ENCODE data around the gene IRX3.

Gene IRX3

GRCh38 chr16:54327609-54328008, 41.0 kb upstream of the IRX3 start:
- peaks cover 7 to 14% of the 10 kb centered on the region in 2 experiments for H3K27me3 ChIP-seq (ENCODE audit: control insufficient read depth in 1 of 2, insufficient read depth in 1 of 2, low read length in 2 of 2)
- DNase-seq = no peak
- H2AK5ac ChIP-seq (ENCODE audit: low read length, severe bottlenecking) = peak overlapping the region; percentile 16
- peaks cover 2% of the 10 kb centered on the region for H3K4me1 ChIP-seq (ENCODE audit: control insufficient read depth, insufficient read depth, low read depth, low read length)
- no peaks in the 10 kb centered on the region for H3K36me3 ChIP-seq (ENCODE audit: control insufficient read depth in 1 of 2, insufficient read depth in 2 of 2, low read depth in 1 of 2, low read length in 2 of 2)
- H3K27ac ChIP-seq (ENCODE audit: low read length, poor library complexity, severe bottlenecking) = no peak overlapping the region
- no peak overlapping the region for H2AFZ ChIP-seq (ENCODE audit: low read depth, low read length)
- H3K4ac ChIP-seq (ENCODE audit: low read depth in 1 of 2, low read length in 2 of 2) = no peak overlapping the region
- no peaks in the 10 kb centered on the region for H3K9me3 ChIP-seq (ENCODE audit: control insufficient read depth, low read length)
- no peaks in the 10 kb centered on the region for H3K79me1 ChIP-seq (replicated peaks; ENCODE audit: low read length, poor library complexity, severe bottlenecking)
- no peak overlapping the region for H3K9ac ChIP-seq (ENCODE audit: low read length)
- WGBS = 87% methylated on average over 5 of the region's 5 CpGs
- H3K14ac ChIP-seq (ENCODE audit: low read length in 2 of 2) = no peak overlapping the region
- no peak overlapping the region for H2BK120ac ChIP-seq (ENCODE audit: low read depth, low read length)
- no peak overlapping the region for H4K91ac ChIP-seq (ENCODE audit: low read length)
- H3K4me3 ChIP-seq (ENCODE audit: insufficient read depth in 1 of 2, low read depth in 1 of 2, low read length in 2 of 2) = no peak overlapping the region
- H2BK15ac ChIP-seq (ENCODE audit: low read depth, poor library complexity, severe bottlenecking) = no peak overlapping the region
- H3K18ac ChIP-seq (ENCODE audit: low read depth in 1 of 2, low read length in 2 of 2) = no peak overlapping the region
- no peak overlapping the region for H2BK12ac ChIP-seq (ENCODE audit: low read length in 2 of 2)
- no peak overlapping the region for H2BK5ac ChIP-seq (ENCODE audit: low read depth, low read length, poor library complexity, severe bottlenecking)
- no peak overlapping the region for H4K8ac ChIP-seq (ENCODE audit: low read length)
- no peak overlapping the region for H3K4me2 ChIP-seq (ENCODE audit: low read length, poor library complexity, severe bottlenecking)
- H3K23ac ChIP-seq (ENCODE audit: low read length in 2 of 2) = no peak overlapping the region

- H3K27ac ChIP-seq (ENCODE audit: low read length, poor library complexity, severe bottlenecking) = no peak overlapping the region
- peak overlapping the region in 1 of 2 experiments; percentile 23 for H3K4me3 ChIP-seq (ENCODE audit: insufficient read depth in 1 of 2, low read depth in 1 of 2, low read length in 2 of 2)
- H4K91ac ChIP-seq (ENCODE audit: low read length) = no peak overlapping the region
- H4K8ac ChIP-seq (ENCODE audit: low read length) = no peak overlapping the region
- no peak overlapping the region for H3K4ac ChIP-seq (ENCODE audit: low read depth in 1 of 2, low read length in 2 of 2)
- peak overlapping the region; percentile 47 for H3K9ac ChIP-seq (ENCODE audit: low read length)
- 72% methylated on average over 3 of the region's 3 CpGs for WGBS
- DNase-seq = peak; percentile 12
- no peak overlapping the region for H3K4me2 ChIP-seq (ENCODE audit: low read length, poor library complexity, severe bottlenecking)
- peaks cover 2% of the 10 kb centered on the region for H3K4me1 ChIP-seq (ENCODE audit: control insufficient read depth, insufficient read depth, low read depth, low read length)
- no peak overlapping the region for H2BK120ac ChIP-seq (ENCODE audit: low read depth, low read length)
- H2AK5ac ChIP-seq (ENCODE audit: low read length, severe bottlenecking) = no peak overlapping the region
- no peaks in the 10 kb centered on the region for H3K9me3 ChIP-seq (ENCODE audit: control insufficient read depth, low read length)
- H3K36me3 ChIP-seq (ENCODE audit: control insufficient read depth in 1 of 2, insufficient read depth in 2 of 2, low read depth in 1 of 2, low read length in 2 of 2) = no peaks in the 10 kb centered on the region
- no peak overlapping the region for H3K14ac ChIP-seq (ENCODE audit: low read length in 2 of 2)
- H2BK12ac ChIP-seq (ENCODE audit: low read length in 2 of 2) = no peak overlapping the region
- no peak overlapping the region for H2BK5ac ChIP-seq (ENCODE audit: low read depth, low read length, poor library complexity, severe bottlenecking)
- no peak overlapping the region for H3K18ac ChIP-seq (ENCODE audit: low read depth in 1 of 2, low read length in 2 of 2)
- H3K23ac ChIP-seq (ENCODE audit: low read length in 2 of 2) = no peak overlapping the region
- peaks cover 7 to 15% of the 10 kb centered on the region in 2 experiments for H3K27me3 ChIP-seq (ENCODE audit: control insufficient read depth in 1 of 2, insufficient read depth in 1 of 2, low read length in 2 of 2)
- H3K79me1 ChIP-seq (replicated peaks; ENCODE audit: low read length, poor library complexity, severe bottlenecking) = no peaks in the 10 kb centered on the region
- H2BK15ac ChIP-seq (ENCODE audit: low read depth, poor library complexity, severe bottlenecking) = no peak overlapping the region
- H2AFZ ChIP-seq (ENCODE audit: low read depth, low read length) = no peak overlapping the region
Measured at GRCh38 chr16:54326266-54326662, 39.7 kb upstream of the IRX3 start.

GRCh38 chr16:54325616-54326265, 39.2 kb upstream of the IRX3 start:
- Histone ChIP-seq H4K91ac (ENCODE audit: low read length) (no peak overlapping the region), H3K27ac (ENCODE audit: low read length, poor library complexity, severe bottlenecking) (no peak overlapping the region), H3K4me3 (ENCODE audit: insufficient read depth in 1 of 2, low read depth in 1 of 2, low read length in 2 of 2) (peak overlapping the region in 1 of 2 experiments; percentile 23), H2BK12ac (ENCODE audit: low read length in 2 of 2) (no peak overlapping the region), H3K18ac (ENCODE audit: low read depth in 1 of 2, low read length in 2 of 2) (no peak overlapping the region), H4K8ac (ENCODE audit: low read length) (no peak overlapping the region), H2AK5ac (ENCODE audit: low read length, severe bottlenecking) (no peak overlapping the region), H3K79me1 (replicated peaks; ENCODE audit: low read length, poor library complexity, severe bottlenecking) (no peaks in the 10 kb centered on the region), H3K9ac (ENCODE audit: low read length) (peak overlapping the region; percentile 47), H2BK120ac (ENCODE audit: low read depth, low read length) (no peak overlapping the region), H3K4me1 (ENCODE audit: control insufficient read depth, insufficient read depth, low read depth, low read length) (peaks cover 2% of the 10 kb centered on the region), H2BK5ac (ENCODE audit: low read depth, low read length, poor library complexity, severe bottlenecking) (no peak overlapping the region), H3K4me2 (ENCODE audit: low read length, poor library complexity, severe bottlenecking) (no peak overlapping the region), H3K36me3 (ENCODE audit: control insufficient read depth in 1 of 2, insufficient read depth in 2 of 2, low read depth in 1 of 2, low read length in 2 of 2) (no peaks in the 10 kb centered on the region), H3K23ac (ENCODE audit: low read length in 2 of 2) (no peak overlapping the region), H3K14ac (ENCODE audit: low read length in 2 of 2) (no peak overlapping the region), H3K9me3 (ENCODE audit: control insufficient read depth, low read length) (no peaks in the 10 kb centered on the region), H2BK15ac (ENCODE audit: low read depth, poor library complexity, severe bottlenecking) (no peak overlapping the region), H3K4ac (ENCODE audit: low read depth in 1 of 2, low read length in 2 of 2) (no peak overlapping the region), H3K27me3 (ENCODE audit: control insufficient read depth in 1 of 2, insufficient read depth in 1 of 2, low read length in 2 of 2) (peaks cover 7 to 18% of the 10 kb centered on the region in 2 experiments), H2AFZ (ENCODE audit: low read depth, low read length) (no peak overlapping the region)
- WGBS = 80% methylated on average over 3 of the region's 5 CpGs
- no peak for DNase-seq

- H3K79me1 ChIP-seq (replicated peaks; ENCODE audit: low read length, poor library complexity, severe bottlenecking) = no peaks in the 10 kb centered on the region
- H3K36me3 ChIP-seq (ENCODE audit: control insufficient read depth in 1 of 2, insufficient read depth in 2 of 2, low read depth in 1 of 2, low read length in 2 of 2) = no peaks in the 10 kb centered on the region
- peaks cover under 1 to 18% of the 10 kb centered on the region in 2 experiments for H3K27me3 ChIP-seq (ENCODE audit: control insufficient read depth in 1 of 2, insufficient read depth in 1 of 2, low read length in 2 of 2)
- no peak overlapping the region for H2BK120ac ChIP-seq (ENCODE audit: low read depth, low read length)
- no peak overlapping the region for H3K4me2 ChIP-seq (ENCODE audit: low read length, poor library complexity, severe bottlenecking)
- no peak overlapping the region for H3K4ac ChIP-seq (ENCODE audit: low read depth in 1 of 2, low read length in 2 of 2)
- H4K91ac ChIP-seq (ENCODE audit: low read length) = no peak overlapping the region
- no peak overlapping the region for H2AFZ ChIP-seq (ENCODE audit: low read depth, low read length)
- no peak overlapping the region for H3K23ac ChIP-seq (ENCODE audit: low read length in 2 of 2)
- no peak overlapping the region for H2BK15ac ChIP-seq (ENCODE audit: low read depth, poor library complexity, severe bottlenecking)
- DNase-seq = no peak
- no peak overlapping the region for H3K9ac ChIP-seq (ENCODE audit: low read length)
- H3K27ac ChIP-seq (ENCODE audit: low read length, poor library complexity, severe bottlenecking) = no peak overlapping the region
- H3K4me1 ChIP-seq (ENCODE audit: control insufficient read depth, insufficient read depth, low read depth, low read length) = peaks cover 2% of the 10 kb centered on the region
- H4K8ac ChIP-seq (ENCODE audit: low read length) = no peak overlapping the region
- no peak overlapping the region for H3K18ac ChIP-seq (ENCODE audit: low read depth in 1 of 2, low read length in 2 of 2)
- H3K9me3 ChIP-seq (ENCODE audit: control insufficient read depth, low read length) = no peaks in the 10 kb centered on the region
- no peak overlapping the region for H2BK12ac ChIP-seq (ENCODE audit: low read length in 2 of 2)
- H2BK5ac ChIP-seq (ENCODE audit: low read depth, low read length, poor library complexity, severe bottlenecking) = no peak overlapping the region
- H3K4me3 ChIP-seq (ENCODE audit: insufficient read depth in 1 of 2, low read depth in 1 of 2, low read length in 2 of 2) = no peak overlapping the region
- no peak overlapping the region for H2AK5ac ChIP-seq (ENCODE audit: low read length, severe bottlenecking)
- H3K14ac ChIP-seq (ENCODE audit: low read length in 2 of 2) = no peak overlapping the region
- 98% methylated on average over 2 of the region's 2 CpGs for WGBS
Measured at GRCh38 chr16:54324716-54325115, 38.1 kb upstream of the IRX3 start.
